ENCODE results near the gene USHBP1.

DNA sequence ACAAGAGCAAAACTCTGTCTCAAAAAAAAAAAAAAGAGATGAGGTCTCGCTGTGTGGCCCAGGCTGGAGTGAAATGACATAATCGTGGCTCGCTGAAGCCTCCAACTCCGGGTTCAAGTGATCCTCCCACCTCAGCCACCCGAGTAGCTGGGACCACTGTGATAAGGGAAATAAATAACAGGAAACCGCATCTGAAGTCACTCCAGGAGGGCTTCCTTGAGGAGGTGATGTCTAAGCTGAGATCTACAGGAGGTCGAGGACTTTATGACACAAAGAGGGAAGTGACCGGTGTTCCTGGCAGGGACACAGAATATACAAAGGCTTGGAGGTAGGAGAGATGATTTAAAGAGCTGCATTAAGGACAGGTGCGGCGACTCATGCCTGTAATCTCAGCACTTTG is 9.9 kb downstream of the USHBP1 start:
- TF ChIP-seq, protein P1, sequence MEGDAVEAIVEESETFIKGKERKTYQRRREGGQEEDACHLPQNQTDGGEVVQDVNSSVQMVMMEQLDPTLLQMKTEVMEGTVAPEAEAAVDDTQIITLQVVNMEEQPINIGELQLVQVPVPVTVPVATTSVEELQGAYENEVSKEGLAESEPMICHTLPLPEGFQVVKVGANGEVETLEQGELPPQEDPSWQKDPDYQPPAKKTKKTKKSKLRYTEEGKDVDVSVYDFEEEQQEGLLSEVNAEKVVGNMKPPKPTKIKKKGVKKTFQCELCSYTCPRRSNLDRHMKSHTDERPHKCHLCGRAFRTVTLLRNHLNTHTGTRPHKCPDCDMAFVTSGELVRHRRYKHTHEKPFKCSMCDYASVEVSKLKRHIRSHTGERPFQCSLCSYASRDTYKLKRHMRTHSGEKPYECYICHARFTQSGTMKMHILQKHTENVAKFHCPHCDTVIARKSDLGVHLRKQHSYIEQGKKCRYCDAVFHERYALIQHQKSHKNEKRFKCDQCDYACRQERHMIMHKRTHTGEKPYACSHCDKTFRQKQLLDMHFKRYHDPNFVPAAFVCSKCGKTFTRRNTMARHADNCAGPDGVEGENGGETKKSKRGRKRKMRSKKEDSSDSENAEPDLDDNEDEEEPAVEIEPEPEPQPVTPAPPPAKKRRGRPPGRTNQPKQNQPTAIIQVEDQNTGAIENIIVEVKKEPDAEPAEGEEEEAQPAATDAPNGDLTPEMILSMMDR (IDR thresholded peaks at IDR 0.05; ENCODE audit: insufficient read depth, low read length): no peak
- TF ChIP-seq POLR2AphosphoS5 (IDR thresholded peaks at IDR 0.05; ENCODE audit: low read depth): no peak
- TF ChIP-seq, protein P2, sequence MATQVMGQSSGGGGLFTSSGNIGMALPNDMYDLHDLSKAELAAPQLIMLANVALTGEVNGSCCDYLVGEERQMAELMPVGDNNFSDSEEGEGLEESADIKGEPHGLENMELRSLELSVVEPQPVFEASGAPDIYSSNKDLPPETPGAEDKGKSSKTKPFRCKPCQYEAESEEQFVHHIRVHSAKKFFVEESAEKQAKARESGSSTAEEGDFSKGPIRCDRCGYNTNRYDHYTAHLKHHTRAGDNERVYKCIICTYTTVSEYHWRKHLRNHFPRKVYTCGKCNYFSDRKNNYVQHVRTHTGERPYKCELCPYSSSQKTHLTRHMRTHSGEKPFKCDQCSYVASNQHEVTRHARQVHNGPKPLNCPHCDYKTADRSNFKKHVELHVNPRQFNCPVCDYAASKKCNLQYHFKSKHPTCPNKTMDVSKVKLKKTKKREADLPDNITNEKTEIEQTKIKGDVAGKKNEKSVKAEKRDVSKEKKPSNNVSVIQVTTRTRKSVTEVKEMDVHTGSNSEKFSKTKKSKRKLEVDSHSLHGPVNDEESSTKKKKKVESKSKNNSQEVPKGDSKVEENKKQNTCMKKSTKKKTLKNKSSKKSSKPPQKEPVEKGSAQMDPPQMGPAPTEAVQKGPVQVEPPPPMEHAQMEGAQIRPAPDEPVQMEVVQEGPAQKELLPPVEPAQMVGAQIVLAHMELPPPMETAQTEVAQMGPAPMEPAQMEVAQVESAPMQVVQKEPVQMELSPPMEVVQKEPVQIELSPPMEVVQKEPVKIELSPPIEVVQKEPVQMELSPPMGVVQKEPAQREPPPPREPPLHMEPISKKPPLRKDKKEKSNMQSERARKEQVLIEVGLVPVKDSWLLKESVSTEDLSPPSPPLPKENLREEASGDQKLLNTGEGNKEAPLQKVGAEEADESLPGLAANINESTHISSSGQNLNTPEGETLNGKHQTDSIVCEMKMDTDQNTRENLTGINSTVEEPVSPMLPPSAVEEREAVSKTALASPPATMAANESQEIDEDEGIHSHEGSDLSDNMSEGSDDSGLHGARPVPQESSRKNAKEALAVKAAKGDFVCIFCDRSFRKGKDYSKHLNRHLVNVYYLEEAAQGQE (IDR thresholded peaks at IDR 0.05; ENCODE audit: insufficient replicate concordance, low read depth): no peak
- no peak for TF ChIP-seq SPI1 (IDR thresholded peaks at IDR 0.05; ENCODE audit: borderline replicate concordance, low read depth)

Measured in HL-60 (cell line).